Measurements from ENCODE around the gene TYSND1.
"Not testable (repeated sequence)": the region's sequence is repeated elsewhere in the genome, so short reads cannot be mapped to it uniquely, and the experiment has no call there.

The TYSND1 gene

GRCh38 chr10:70163448-70163847 is 16.9 kb upstream of the TYSND1 start:
- no peak for DNase-seq

- no peak for DNase-seq
These were observed 16.3 kb upstream of the TYSND1 start for GRCh38 chr10:70162892-70163201.

GRCh38 chr10:70162151-70162891 is 15.8 kb upstream of the TYSND1 start:
- no peak for DNase-seq

- DNase-seq = no peak
These were observed 14.3 kb upstream of the TYSND1 start for GRCh38 chr10:70160798-70161197.

- DNase-seq = not testable (repeated sequence)
These were observed 12.9 kb upstream of the TYSND1 start for GRCh38 chr10:70159366-70159765.

GRCh38 chr10:70158113-70158512 is 11.6 kb upstream of the TYSND1 start:
- no peak for DNase-seq

GRCh38 chr10:70155255-70155838 is 8.8 kb upstream of the TYSND1 start:
- DNase-seq = no peak

GRCh38 chr10:70148516-70148915 is 2.0 kb upstream of the TYSND1 start:
- DNase-seq = no peak

- no peak for DNase-seq
These were observed 742 bp upstream of the TYSND1 start for GRCh38 chr10:70147259-70147625.

GRCh38 chr10:70145666-70146488 is 623 bp downstream of the TYSND1 start:
- no peak for DNase-seq

GRCh38 chr10:70145166-70145665 is 1.3 kb downstream of the TYSND1 start:
- DNase-seq = no peak

- DNase-seq = no peak
These were observed 2.0 kb downstream of the TYSND1 start for GRCh38 chr10:70144372-70145110.

- no peak for DNase-seq
These were observed 3.9 kb downstream of the TYSND1 start for GRCh38 chr10:70142555-70142954.

- DNase-seq = no peak
These were observed 6.2 kb downstream of the TYSND1 start for GRCh38 chr10:70140297-70140696.

GRCh38 chr10:70139997-70140250 is 6.6 kb downstream of the TYSND1 start:
- DNase-seq = no peak

- DNase-seq = no peak
These were observed 7.1 kb downstream of the TYSND1 start for GRCh38 chr10:70139151-70139996.

GRCh38 chr10:70137927-70138883 is 8.3 kb downstream of the TYSND1 start:
- DNase-seq = no peak

GRCh38 chr10:70137135-70137534 is 9.4 kb downstream of the TYSND1 start:
- no peak for DNase-seq

- no peak for DNase-seq
These were observed 10.8 kb downstream of the TYSND1 start for GRCh38 chr10:70135684-70136083.

GRCh38 chr10:70135046-70135445 is 11.5 kb downstream of the TYSND1 start:
- no peak for DNase-seq
